Vagina (tissue), 2 donors: ENCODE data around the gene AKT1S1. TPM values are rescaled to one million over a fixed set of nuclear protein-coding genes. Genes with fewer than 3 reads are reported as not detected.

Experiments
- DNase-seq, 2 donors: peaks; one replicate each; pipeline ENCODE4 v3.0.0-alpha.2; 2017; ENCODE audit errors: extremely low spot score in 2 of 2
- H3K27ac ChIP-seq: fragments of 200-600 bp; sonication (generic); one replicate; pipeline ENCODE4 v1.5.1; 2019
- H3K27me3 ChIP-seq: fragments of 200-600 bp; sonication (generic); one replicate; pipeline ENCODE4 v1.5.1; 2019
- H3K36me3 ChIP-seq, 2 donors: fragments of 200-600 bp; sonication (generic); one replicate each; pipeline ENCODE4 v1.5.1; 2017 to 2019
- H3K4me1 ChIP-seq: fragments of 200-600 bp; sonication (generic); one replicate; pipeline ENCODE4 v1.5.1; 2019
- H3K4me3 ChIP-seq, 2 donors: fragments of 200-600 bp; sonication (generic); 1 replicate in 1 of 2; 2 replicates in 1 of 2; pipeline ENCODE4 v1.5.1; 2016 to 2019
- H3K9me3 ChIP-seq: fragments of 200-600 bp; sonication (generic); one replicate; pipeline ENCODE4 v1.5.1; 2019
- CTCF ChIP-seq, 3 experiments: fragments of 450-650 bp in 2 of 3; fragments of 200-600 bp in 1 of 3; sonication (generic) in 1 of 3; IDR thresholded peaks; one replicate each; pipeline ENCODE4 v1.5.1; 2017 to 2019; ENCODE audit warnings: antibody characterized with exemption in 3 of 3, mild to moderate bottlenecking in 2 of 3, moderate library complexity in 2 of 3
- POLR2A ChIP-seq, 2 donors: fragments of 450-650 bp; IDR thresholded peaks; one replicate each; pipeline ENCODE4 v1.6.1; 2017; ENCODE audit warnings: antibody characterized with exemption in 2 of 2, mild to moderate bottlenecking in 2 of 2, moderate library complexity in 2 of 2
- POLR2AphosphoS5 ChIP-seq, 2 donors: sonication (generic); formaldehyde crosslinking; IDR thresholded peaks; one replicate each; pipeline ENCODE4 v1.9.0; 2017; ENCODE audit warnings: antibody characterized with exemption in 2 of 2, mild to moderate bottlenecking in 2 of 2, low read depth in 1 of 2; ENCODE audit not compliant: insufficient read depth in 1 of 2
- intact Hi-C: fragments of 100-400 bp; cut with DNase I; formaldehyde crosslinking; loops from one replicate; pipeline ENCODE4 v1.15.1; 2023
- total RNA-seq: library from RNA; depleted of rRNA; stranded (reverse); fragments of >200 nt; gene quantifications from one replicate; pipeline ENCODE4 v1.2.3, GENCODE V29; 2016

Gene AKT1S1
- total RNA-seq, 1 donor from 2014 or later = 16.9 TPM

- Histone ChIP-seq H3K27ac (no peak overlapping the region), H3K4me1 (no peaks in the 10 kb centered on the region), H3K36me3 (peaks cover 0 to 7% of the 10 kb centered on the region in 2 donors), H3K9me3 (no peaks in the 10 kb centered on the region), H3K4me3 (no peak overlapping the region), H3K27me3 (no peaks in the 10 kb centered on the region)
- TF ChIP-seq POLR2AphosphoS5 (IDR thresholded peaks at IDR 0.05; ENCODE audit: insufficient read depth in 1 of 2, low read depth in 1 of 2) (no peak), POLR2A (IDR thresholded peaks at IDR 0.05) (no peak), CTCF (IDR thresholded peaks at IDR 0.05) (no peak)
- intact Hi-C loops = no loop called here
- DNase-seq = no peak
Observed at GRCh38 chr19:49916839-49917733, 39.9 kb upstream of the AKT1S1 start.

- DNase-seq = no peak
- no peak overlapping the region for H3K4me3 ChIP-seq
- H3K4me1 ChIP-seq = no peaks in the 10 kb centered on the region
- no peaks in the 10 kb centered on the region for H3K36me3 ChIP-seq
- TF ChIP-seq POLR2AphosphoS5 (IDR thresholded peaks at IDR 0.05; ENCODE audit: insufficient read depth in 1 of 2, low read depth in 1 of 2) (no peak), POLR2A (IDR thresholded peaks at IDR 0.05) (no peak), CTCF (IDR thresholded peaks at IDR 0.05) (no peak)
- intact Hi-C loops = no loop called here
- no peaks in the 10 kb centered on the region for H3K9me3 ChIP-seq
- no peaks in the 10 kb centered on the region for H3K27me3 ChIP-seq
- H3K27ac ChIP-seq = no peak overlapping the region
Observed at GRCh38 chr19:49915271-49915670, 38.1 kb upstream of the AKT1S1 start.

GRCh38 chr19:49913720-49914119 is 36.6 kb upstream of the AKT1S1 start:
- no peak for TF ChIP-seq CTCF (IDR thresholded peaks at IDR 0.05)
- TF ChIP-seq POLR2AphosphoS5 (IDR thresholded peaks at IDR 0.05; ENCODE audit: insufficient read depth in 1 of 2, low read depth in 1 of 2) = no peak
- TF ChIP-seq POLR2A (IDR thresholded peaks at IDR 0.05) = no peak
- intact Hi-C loops = no loop called here
- no peak overlapping the region for H3K27ac ChIP-seq
- no peak overlapping the region for H3K4me3 ChIP-seq
- peaks cover 0 to 8% of the 10 kb centered on the region in 2 donors for H3K36me3 ChIP-seq
- no peaks in the 10 kb centered on the region for H3K27me3 ChIP-seq
- no peaks in the 10 kb centered on the region for H3K9me3 ChIP-seq
- no peaks in the 10 kb centered on the region for H3K4me1 ChIP-seq
- no peak for DNase-seq

- Histone ChIP-seq H3K9me3 (no peaks in the 10 kb centered on the region), H3K4me1 (no peaks in the 10 kb centered on the region), H3K27ac (no peak overlapping the region), H3K36me3 (peaks cover 0 to 14% of the 10 kb centered on the region in 2 donors), H3K4me3 (no peak overlapping the region), H3K27me3 (no peaks in the 10 kb centered on the region)
- TF ChIP-seq CTCF (IDR thresholded peaks at IDR 0.05) = no peak
- TF ChIP-seq POLR2A (IDR thresholded peaks at IDR 0.05) = no peak
- no peak for TF ChIP-seq POLR2AphosphoS5 (IDR thresholded peaks at IDR 0.05; ENCODE audit: insufficient read depth in 1 of 2, low read depth in 1 of 2)
- intact Hi-C loops = no loop called here
- no peak for DNase-seq
Observed at GRCh38 chr19:49912965-49913685, 36.0 kb upstream of the AKT1S1 start.
